B cell (primary cell): ENCODE results near the gene GRID2.

Source experiments
- EZH2 ChIP-seq: IDR thresholded peaks from 2 replicates; pipeline ENCODE4 v1.6.1; 2012; ENCODE audit warnings: borderline replicate concordance, low read depth, mild to moderate bottlenecking, moderate library complexity, low read length; ENCODE audit not compliant: insufficient read depth, poor library complexity, severe bottlenecking
- TF ChIP-seq, protein P1 (sequence below): fragments of 200-600 bp; IDR thresholded peaks from one replicate; pipeline ENCODE4 v1.8.0; 2022; ENCODE audit warnings: antibody characterized with exemption, mild to moderate bottlenecking

DNA sequence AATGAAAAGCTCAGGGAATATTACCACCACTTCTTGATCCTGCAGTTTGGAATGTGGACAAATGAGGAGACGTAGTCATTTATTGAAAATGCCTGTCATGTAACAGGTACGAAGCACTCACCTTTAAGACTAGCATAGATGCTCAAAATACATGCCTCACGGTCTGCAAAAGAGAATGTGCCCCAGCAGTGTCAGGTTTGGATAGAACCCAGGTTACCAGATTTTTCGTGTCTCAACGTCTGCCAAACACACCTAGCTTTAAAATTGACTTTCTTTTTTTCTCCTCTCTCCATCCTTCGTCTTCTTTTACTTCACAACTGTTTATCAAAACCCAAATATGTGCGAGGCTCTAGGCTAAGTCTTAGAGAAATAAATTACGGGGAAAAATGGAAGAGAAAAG is 918.0 kb downstream of the GRID2 start:
- TF ChIP-seq, protein P1, sequence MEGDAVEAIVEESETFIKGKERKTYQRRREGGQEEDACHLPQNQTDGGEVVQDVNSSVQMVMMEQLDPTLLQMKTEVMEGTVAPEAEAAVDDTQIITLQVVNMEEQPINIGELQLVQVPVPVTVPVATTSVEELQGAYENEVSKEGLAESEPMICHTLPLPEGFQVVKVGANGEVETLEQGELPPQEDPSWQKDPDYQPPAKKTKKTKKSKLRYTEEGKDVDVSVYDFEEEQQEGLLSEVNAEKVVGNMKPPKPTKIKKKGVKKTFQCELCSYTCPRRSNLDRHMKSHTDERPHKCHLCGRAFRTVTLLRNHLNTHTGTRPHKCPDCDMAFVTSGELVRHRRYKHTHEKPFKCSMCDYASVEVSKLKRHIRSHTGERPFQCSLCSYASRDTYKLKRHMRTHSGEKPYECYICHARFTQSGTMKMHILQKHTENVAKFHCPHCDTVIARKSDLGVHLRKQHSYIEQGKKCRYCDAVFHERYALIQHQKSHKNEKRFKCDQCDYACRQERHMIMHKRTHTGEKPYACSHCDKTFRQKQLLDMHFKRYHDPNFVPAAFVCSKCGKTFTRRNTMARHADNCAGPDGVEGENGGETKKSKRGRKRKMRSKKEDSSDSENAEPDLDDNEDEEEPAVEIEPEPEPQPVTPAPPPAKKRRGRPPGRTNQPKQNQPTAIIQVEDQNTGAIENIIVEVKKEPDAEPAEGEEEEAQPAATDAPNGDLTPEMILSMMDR, result no peak
- TF ChIP-seq EZH2, result no peak
